Neutrophil (primary cell): ENCODE data around the gene CDC14B.
"Not testable (repeated sequence)": the region's sequence is repeated elsewhere in the genome, so short reads cannot be mapped to it uniquely, and the experiment has no call there.

Source experiments
- H3K27ac ChIP-seq: fragments of 200-600 bp; sonication (generic); 2 replicates; pipeline ENCODE4 v1.5.1; 2016; ENCODE audit warnings: mild to moderate bottlenecking, moderate library complexity
- H3K27me3 ChIP-seq: fragments of 200-600 bp; sonication (generic); 2 replicates; pipeline ENCODE4 v1.6.0; 2016; ENCODE audit warnings: mild to moderate bottlenecking
- H3K36me3 ChIP-seq: fragments of 200-600 bp; sonication (generic); 2 replicates; pipeline ENCODE4 v1.5.1; 2017
- H3K4me1 ChIP-seq, 2 experiments: fragments of 200-600 bp in 1 of 2; sonication (generic) in 1 of 2; 1 replicate in 1 of 2; 2 replicates in 1 of 2; pipeline versions ENCODE4 v1.5.1 to v1.6.1; 2013 to 2016; ENCODE audit warnings: low read depth in 1 of 2, low read length in 1 of 2, mild to moderate bottlenecking in 1 of 2, moderate library complexity in 1 of 2; ENCODE audit not compliant: control insufficient read depth in 1 of 2, insufficient read depth in 1 of 2
- H3K4me3 ChIP-seq, 2 experiments: fragments of 200-600 bp in 1 of 2; sonication (generic) in 1 of 2; 1 replicate in 1 of 2; 2 replicates in 1 of 2; pipeline ENCODE4 v1.5.1; 2013 to 2016; ENCODE audit warnings: low read depth in 1 of 2, low read length in 1 of 2, mild to moderate bottlenecking in 1 of 2, moderate library complexity in 1 of 2
- H3K9me3 ChIP-seq: fragments of 200-600 bp; sonication (generic); 2 replicates; pipeline ENCODE4 v1.5.1; 2016
- TF ChIP-seq, protein P1 (sequence below): fragments of 200-600 bp; sonication (generic); IDR thresholded peaks from 2 replicates; pipeline ENCODE4 v1.5.1; 2016; ENCODE audit warnings: antibody characterized with exemption

The CDC14B gene

DNA sequence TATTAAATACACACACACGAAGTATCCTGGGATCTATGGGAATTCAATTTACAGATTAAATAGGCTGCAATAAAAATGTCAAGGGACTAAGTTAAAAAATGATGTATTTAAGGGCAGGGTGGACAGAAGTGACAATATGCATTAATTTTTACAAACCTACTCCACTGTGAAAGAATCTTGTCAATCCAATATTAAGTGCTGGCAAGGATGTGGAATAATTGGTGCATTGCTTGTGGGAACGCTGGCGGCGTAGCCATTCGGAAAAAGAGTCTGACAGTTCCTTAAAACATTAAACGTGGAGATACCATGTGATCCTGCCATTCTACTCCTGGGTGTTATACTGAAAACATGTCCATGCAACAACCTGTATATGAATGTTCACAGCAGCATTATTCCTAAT lies 4.2 kb downstream of the CDC14B start:
- H3K4me3 ChIP-seq: no peak overlapping the region
- no peak overlapping the region for H3K27ac ChIP-seq
- H3K9me3 ChIP-seq: no peaks in the 10 kb centered on the region
- TF ChIP-seq, protein P1, sequence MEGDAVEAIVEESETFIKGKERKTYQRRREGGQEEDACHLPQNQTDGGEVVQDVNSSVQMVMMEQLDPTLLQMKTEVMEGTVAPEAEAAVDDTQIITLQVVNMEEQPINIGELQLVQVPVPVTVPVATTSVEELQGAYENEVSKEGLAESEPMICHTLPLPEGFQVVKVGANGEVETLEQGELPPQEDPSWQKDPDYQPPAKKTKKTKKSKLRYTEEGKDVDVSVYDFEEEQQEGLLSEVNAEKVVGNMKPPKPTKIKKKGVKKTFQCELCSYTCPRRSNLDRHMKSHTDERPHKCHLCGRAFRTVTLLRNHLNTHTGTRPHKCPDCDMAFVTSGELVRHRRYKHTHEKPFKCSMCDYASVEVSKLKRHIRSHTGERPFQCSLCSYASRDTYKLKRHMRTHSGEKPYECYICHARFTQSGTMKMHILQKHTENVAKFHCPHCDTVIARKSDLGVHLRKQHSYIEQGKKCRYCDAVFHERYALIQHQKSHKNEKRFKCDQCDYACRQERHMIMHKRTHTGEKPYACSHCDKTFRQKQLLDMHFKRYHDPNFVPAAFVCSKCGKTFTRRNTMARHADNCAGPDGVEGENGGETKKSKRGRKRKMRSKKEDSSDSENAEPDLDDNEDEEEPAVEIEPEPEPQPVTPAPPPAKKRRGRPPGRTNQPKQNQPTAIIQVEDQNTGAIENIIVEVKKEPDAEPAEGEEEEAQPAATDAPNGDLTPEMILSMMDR: no peak
- H3K27me3 ChIP-seq: peaks cover 98% of the 10 kb centered on the region
- peaks cover 0 to 10% of the 10 kb centered on the region in 2 experiments for H3K4me1 ChIP-seq
- H3K36me3 ChIP-seq: no peaks in the 10 kb centered on the region

DNA sequence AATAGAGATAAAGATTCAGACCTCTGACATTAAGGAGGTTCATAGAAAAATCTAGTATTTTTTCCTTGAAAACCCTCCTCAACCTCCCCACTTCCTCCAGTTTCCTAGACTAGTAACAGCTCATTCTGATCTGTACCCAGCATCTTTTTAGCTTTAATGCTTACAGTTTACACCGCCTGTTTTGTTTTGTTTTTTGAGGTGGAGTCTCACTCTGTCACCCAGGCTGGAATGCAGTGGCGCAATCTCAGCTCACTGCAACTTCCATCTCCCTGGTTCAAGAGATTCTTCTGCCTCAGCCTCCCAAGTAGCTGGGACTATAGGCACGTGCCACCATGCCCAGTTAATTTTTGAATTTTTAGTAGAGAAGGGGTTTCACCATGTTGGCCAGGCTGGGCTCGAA lies 5.0 kb downstream of the CDC14B start:
- peaks cover 98% of the 10 kb centered on the region for H3K27me3 ChIP-seq
- not testable (repeated sequence) for H3K36me3 ChIP-seq, H3K4me3 ChIP-seq, H3K9me3 ChIP-seq, H3K27ac ChIP-seq
- H3K4me1 ChIP-seq: peaks cover 0 to 10% of the 10 kb centered on the region in 2 experiments

DNA sequence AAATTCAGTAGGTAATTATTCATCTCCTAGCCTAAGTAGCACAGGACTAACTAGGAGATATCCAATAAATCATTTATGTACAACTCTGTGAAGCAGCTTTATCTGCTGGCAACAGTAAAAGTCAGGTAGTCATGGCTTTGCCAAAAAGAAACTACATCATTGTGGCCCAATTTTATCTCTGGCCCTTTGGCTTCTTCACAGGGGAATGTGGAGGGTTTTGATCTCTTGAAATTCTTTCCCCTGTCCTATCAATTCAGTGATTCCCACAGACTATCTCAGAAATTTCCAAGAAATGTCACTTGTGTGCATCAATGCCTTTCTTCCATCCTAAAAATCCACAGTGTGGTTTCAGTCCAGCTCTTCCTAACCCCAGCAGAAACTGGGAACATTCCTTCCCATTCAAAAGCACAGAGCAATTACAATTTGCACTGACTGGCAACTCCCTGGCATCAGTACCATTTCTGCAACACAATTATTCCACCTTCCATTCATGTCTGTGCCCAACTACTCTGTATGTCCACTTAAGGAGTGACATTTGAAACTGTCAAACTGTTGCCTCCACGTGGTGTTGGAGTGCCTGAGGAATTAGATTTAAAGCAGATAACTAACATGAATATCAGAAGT lies 6.6 kb downstream of the CDC14B start:
- Histone ChIP-seq H3K36me3 (no peaks in the 10 kb centered on the region), H3K27ac (no peak overlapping the region), H3K9me3 (no peaks in the 10 kb centered on the region), H3K4me1 (no peaks in the 10 kb centered on the region), H3K4me3 (no peak overlapping the region), H3K27me3 (peaks cover 100% of the 10 kb centered on the region)
- TF ChIP-seq, protein P1: no peak

DNA sequence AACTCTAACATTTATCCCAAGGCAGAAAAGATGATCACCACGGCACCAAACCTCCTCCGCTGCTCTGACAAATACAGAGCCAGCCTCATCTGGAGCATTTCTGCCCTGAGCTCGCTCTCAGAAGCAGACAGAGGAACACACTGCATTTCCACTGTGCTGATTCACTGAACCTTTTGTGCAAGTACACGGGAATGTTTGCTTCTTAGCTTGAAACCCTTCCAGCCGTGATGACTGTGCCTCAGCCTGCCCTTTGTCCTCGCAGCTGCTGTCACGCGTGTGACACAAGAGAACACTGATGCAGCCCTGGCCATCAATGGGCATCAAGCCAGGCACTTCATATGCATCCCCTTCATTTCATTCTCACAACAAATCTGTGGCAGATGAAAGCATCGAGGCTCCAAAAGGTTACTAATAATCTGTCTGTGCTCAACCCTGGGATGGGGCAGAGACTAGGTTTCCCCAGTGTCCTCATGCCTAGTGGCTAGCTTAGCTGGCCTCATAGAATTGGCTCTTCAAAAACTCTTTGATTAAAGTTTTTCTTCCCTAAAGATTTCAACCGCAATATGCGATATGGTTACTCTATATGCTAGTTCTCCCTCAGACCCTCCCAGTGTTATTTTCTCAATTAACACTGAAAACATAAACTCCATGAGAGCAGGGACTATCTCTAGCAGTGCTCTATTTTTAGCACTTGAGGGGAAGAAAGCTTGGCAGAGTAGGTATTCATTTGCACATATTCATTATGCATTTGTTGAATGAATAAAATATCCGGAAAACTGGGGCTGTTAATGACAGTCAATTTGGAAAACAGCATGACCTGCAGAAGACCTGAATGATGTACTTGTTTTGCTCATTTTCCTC lies 7.3 kb downstream of the CDC14B start:
- Histone ChIP-seq H3K4me1 (no peaks in the 10 kb centered on the region), H3K27ac (no peak overlapping the region), H3K4me3 (no peak overlapping the region), H3K27me3 (peaks cover 98% of the 10 kb centered on the region), H3K9me3 (no peaks in the 10 kb centered on the region), H3K36me3 (no peaks in the 10 kb centered on the region)
- TF ChIP-seq, protein P1: no peak

DNA sequence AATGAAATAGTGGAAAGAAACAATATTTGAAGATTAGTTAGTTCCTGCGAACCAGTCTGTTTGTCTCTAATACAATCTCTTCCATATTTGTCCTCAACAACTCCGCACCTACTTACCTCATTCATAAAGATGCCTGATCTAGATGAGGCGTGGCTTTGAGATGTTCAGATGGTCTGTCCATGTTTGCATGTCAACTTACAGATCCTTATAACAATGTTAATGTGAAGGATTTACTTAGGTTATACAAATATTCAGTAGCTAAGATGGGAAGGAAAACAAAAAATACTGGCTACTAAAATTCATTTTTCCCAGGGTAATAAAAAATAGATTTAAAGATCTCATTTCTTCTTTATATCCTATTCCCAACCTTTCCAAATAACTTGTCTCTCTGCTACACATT lies 8.3 kb downstream of the CDC14B start:
- no peak overlapping the region for H3K4me3 ChIP-seq
- H3K27me3 ChIP-seq: peaks cover 87% of the 10 kb centered on the region
- H3K36me3 ChIP-seq: no peaks in the 10 kb centered on the region
- TF ChIP-seq, protein P1: no peak
- H3K9me3 ChIP-seq: no peaks in the 10 kb centered on the region
- no peaks in the 10 kb centered on the region for H3K4me1 ChIP-seq
- no peak overlapping the region for H3K27ac ChIP-seq

DNA sequence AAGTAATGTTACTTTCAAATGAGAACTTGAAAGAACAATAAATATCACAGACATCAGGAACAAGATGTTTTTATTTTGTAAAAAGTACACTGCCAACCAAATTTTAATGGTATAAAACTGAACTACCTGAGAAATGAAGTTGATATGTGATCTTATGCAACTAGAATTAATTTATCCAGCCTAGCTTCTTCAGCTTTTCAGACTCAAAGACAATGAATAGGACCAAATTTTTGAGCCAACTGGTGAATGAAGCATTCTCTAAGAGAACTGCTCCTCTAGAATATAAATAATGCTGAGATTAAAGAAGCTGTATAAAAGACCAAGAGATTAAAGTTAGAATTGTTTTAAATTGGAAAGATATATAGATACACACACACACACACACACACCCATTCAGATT lies 9.9 kb downstream of the CDC14B start:
- TF ChIP-seq, protein P1: no peak
- Histone ChIP-seq H3K4me1 (no peaks in the 10 kb centered on the region), H3K4me3 (no peak overlapping the region), H3K36me3 (no peaks in the 10 kb centered on the region), H3K9me3 (no peaks in the 10 kb centered on the region), H3K27me3 (peaks cover 72% of the 10 kb centered on the region), H3K27ac (no peak overlapping the region)
